Retinal pigment epithelial cell (primary cell): Measurements from ENCODE around the gene STAP2.
A peak's percentile ranks its signal among the peaks of the same experiment; 100 is the strongest.

Experiments used
- DNase-seq: peaks from one replicate; pipeline ENCODE4 v3.0.0-alpha.2; 2010; ENCODE audit warnings: low read depth
- H3K4me3 ChIP-seq: 2 replicates; pipeline ENCODE4 v1.5.1; 2011; ENCODE audit warnings: mild to moderate bottlenecking, low read length, control low read depth, moderate library complexity
- TF ChIP-seq, protein P1 (sequence below): conservative IDR thresholded peaks from 2 replicates; pipeline ENCODE4 v1.5.1; 2011; ENCODE audit warnings: low read depth, low read length, control low read depth, inconsistent platforms

STAP2 gene

DNA sequence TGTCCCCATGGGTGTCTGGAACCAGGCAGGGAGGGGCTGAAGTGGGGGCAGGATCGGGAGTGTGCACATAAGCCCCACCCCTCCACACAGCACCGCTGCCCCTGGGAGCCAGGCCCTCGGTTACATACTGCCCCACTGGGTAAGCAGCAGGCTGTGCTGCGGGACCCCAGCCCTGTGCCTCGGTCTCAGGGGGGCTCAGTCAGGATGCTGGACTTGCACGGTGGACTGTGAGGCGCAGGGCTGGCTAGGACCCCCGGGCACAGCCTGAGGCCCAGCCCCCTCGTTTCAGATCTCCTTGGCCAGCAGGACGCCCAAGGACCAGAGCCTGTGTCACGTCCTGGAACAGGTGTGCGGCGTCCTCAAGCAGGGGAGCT is 21.0 kb upstream of the STAP2 start:
- DNase-seq, result no peak
- H3K4me3 ChIP-seq, result no peak overlapping the region
- TF ChIP-seq, protein P1, sequence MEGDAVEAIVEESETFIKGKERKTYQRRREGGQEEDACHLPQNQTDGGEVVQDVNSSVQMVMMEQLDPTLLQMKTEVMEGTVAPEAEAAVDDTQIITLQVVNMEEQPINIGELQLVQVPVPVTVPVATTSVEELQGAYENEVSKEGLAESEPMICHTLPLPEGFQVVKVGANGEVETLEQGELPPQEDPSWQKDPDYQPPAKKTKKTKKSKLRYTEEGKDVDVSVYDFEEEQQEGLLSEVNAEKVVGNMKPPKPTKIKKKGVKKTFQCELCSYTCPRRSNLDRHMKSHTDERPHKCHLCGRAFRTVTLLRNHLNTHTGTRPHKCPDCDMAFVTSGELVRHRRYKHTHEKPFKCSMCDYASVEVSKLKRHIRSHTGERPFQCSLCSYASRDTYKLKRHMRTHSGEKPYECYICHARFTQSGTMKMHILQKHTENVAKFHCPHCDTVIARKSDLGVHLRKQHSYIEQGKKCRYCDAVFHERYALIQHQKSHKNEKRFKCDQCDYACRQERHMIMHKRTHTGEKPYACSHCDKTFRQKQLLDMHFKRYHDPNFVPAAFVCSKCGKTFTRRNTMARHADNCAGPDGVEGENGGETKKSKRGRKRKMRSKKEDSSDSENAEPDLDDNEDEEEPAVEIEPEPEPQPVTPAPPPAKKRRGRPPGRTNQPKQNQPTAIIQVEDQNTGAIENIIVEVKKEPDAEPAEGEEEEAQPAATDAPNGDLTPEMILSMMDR, result no peak

DNA sequence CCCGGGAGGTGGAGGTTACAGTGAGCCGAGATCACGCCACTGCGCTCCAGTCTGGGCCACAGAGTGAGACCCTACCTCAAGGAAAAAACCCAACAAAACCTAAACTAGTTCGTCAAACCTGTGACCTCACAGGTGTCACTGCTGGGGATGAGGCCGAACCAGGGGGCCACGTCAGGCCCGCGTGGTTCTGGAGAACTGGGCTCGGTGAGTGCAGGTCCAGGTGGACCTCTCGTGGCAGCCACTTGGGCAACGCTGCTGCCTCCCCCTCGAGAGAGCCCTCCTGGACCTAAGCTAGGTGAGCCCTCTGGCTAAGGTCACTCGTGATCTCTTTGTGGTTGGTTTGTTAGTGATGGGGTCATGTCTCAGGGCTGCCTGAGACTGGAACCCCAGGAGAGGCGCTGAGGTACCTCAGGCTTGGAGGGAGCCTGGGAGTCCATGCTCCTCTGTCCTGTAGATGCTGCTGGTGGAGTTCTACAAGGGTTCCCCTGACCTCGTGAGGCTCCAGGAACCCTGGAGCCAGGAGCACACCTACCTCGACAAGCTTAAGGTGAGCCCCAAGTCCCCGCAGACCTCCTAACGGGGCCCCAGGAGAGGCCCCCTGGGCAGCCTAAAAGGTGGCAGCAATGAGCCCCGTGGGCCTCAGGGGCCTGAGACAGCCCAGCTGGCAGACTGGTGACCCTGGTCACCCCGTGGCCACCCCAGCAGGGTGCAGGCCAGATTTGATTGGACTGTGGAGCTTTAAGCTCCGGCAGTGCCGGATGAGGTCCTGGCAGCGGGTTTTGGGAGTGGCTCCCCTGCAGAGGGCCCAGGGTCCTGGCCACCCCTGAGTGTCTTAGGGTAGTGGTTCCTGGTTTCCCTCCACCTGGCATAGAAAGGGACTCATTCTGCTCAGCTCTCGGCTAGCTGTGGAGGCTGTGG is 20.3 kb upstream of the STAP2 start:
- no peak for DNase-seq
- no peak overlapping the region for H3K4me3 ChIP-seq
- TF ChIP-seq, protein P1, result no peak

DNA sequence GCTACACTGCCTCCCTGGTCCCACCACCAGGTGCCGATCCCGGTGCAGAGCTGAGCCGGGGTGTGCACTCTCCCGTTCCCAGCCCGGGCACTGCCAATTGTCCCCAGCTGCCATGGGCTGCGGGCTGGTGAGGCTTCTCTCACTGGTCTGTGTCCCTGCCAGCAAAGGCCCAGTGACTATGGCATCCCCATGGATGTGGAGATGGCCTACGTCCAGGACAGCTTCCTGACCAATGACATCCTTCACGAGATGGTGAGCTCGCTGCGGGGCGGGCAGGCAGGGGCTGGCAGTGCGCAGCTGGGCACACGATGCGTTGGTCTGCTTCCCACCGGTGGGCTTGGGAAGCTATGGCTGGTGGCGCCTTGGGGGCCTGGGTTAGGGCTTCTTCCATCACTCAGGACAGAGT is 19.3 kb upstream of the STAP2 start:
- H3K4me3 ChIP-seq, result no peak overlapping the region
- TF ChIP-seq, protein P1, result no peak
- DNase-seq, result no peak

DNA sequence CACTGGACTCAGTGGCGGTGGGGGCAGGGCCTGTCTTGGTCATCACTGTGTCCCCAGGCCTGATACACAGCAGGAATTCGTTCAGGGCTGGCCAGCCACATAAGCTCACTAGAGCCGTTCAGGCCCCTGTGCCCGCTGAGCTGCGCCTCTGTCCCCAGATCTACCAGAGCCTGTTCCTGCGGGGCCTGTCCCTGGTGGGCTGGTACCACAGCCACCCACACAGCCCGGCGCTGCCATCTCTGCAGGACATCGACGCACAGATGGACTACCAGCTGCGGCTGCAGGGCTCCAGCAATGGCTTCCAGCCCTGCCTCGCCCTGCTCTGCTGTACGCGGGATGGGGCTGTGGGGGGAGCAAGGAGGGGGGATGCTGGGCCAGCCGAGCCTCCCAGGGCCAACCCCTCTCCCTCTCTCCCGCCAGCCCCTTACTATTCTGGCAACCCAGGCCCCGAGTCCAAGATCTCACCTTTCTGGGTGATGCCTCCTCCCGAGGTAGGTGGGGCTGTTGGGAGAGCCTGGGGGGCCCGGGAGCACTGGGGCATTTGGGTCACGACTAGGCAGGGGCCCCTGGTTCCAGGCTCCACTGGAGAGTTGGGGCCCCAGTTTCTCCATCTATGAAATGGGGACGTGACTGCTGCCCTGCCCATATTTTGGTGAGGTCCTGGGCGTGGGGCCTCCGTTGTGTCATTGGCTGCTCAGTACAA is 18.6 kb upstream of the STAP2 start:
- TF ChIP-seq, protein P1, result no peak
- DNase-seq, result no peak

DNA sequence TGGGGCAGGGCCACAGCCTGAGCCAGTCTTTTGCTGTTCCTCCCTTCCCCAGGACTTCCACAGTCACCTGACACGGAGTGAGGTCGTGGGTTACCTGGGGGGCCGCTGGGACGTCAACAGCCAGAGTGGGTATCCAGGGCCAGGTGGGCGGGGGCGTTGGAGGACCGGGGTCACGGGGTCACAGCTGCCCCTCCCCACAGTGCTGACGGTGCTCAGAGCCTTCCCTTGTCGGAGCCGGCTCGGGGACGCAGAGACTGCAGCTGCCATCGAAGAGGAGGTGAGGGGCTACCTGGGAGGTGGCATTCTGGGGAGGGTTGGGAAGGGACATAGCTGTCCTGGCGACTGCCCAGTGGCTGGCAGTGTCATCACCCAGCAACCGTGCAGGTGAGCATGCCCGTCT is 16.3 kb upstream of the STAP2 start:
- DNase-seq, result no peak
- no peak overlapping the region for H3K4me3 ChIP-seq
- TF ChIP-seq, protein P1, result no peak

More for the DNA sequence above, 18.6 kb upstream of the STAP2 start:
- H3K4me3 ChIP-seq, result no peak overlapping the region

DNA sequence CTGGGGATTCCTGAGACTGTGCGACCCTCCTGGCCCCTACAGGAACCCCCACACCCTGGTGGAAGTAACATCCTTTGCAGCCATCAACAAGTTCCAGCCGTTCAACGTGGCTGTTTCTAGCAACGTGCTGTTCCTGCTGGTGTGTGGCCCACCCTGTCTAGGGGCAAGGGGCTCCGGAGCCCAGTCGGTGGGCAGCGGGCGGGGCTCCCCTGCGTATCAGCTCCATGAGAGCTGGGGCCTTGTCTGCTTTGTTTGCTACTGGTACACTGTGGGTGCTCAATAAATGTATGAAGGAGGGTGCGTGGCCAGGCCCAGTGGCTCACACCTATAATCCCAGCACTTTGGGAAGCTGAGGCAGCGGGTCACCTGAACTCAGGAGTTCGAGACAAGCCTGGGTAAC is 15.7 kb upstream of the STAP2 start:
- no peak overlapping the region for H3K4me3 ChIP-seq
- DNase-seq, result no peak
- TF ChIP-seq, protein P1, result no peak

DNA sequence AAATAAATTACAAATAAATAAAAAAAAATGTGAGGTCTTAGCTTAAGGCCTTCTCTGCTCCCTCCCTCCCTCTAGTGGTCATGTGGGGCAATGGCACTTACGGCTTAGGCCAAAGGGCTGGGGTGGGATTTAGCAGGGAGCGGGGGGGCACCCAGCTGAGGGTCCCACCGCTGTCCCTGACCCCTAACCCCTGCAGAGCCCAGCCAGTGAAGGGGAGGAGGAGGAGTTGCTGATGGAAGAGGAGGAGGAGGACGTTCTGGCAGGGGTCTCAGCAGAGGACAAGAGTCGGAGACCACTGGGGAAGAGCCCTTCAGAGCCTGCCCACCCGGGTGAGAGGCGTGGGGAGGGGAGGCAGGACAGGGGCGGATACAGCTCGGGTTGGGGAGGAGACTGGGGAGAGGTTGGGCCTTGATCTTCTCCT is 14.1 kb upstream of the STAP2 start:
- H3K4me3 ChIP-seq, result no peak overlapping the region
- TF ChIP-seq, protein P1, result peak; percentile 94
- no peak for DNase-seq
